Neural progenitor cell (in vitro differentiated cells): ENCODE measurements around the gene UBR3.
"Not testable (repeated sequence)": the region's sequence is repeated elsewhere in the genome, so short reads cannot be mapped to it uniquely, and the experiment has no call there.

Experiments
- EZH2 ChIP-seq: fragments of 200-600 bp; sonication (generic); IDR thresholded peaks from 2 replicates; pipeline ENCODE4 v1.6.1; 2017; ENCODE audit warnings: antibody characterized with exemption, mild to moderate bottlenecking, moderate library complexity
- EZH2phosphoT487 ChIP-seq: fragments of 200-600 bp; sonication (generic); IDR thresholded peaks from 2 replicates; pipeline ENCODE4 v1.6.1; 2017; ENCODE audit warnings: antibody characterized with exemption
- TF ChIP-seq, protein P1 (sequence below): fragments of 200-600 bp; sonication (generic); IDR thresholded peaks from 2 replicates; pipeline ENCODE4 v1.5.1; 2017; ENCODE audit warnings: antibody characterized with exemption, mild to moderate bottlenecking

DNA sequence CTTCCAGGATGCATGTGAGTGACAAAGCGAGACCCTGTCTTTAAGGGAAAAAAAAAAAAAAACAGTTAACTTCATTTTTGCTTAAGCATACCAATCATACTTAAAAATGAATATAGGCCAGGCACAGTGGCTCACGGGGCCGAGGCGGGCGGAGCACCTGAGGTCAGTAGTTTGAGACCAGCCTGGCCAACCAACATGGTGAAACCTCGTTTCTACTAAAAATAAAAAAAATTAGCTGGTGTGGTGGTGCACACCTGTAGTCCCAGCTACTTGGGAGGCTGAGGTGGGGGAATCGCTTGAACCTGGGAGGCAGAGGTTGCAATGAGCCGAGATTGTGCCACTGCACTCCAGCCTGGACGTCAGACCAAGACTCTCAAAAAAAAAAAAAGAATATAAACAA lies 44.1 kb downstream of the UBR3 start:
- TF ChIP-seq, protein P1, sequence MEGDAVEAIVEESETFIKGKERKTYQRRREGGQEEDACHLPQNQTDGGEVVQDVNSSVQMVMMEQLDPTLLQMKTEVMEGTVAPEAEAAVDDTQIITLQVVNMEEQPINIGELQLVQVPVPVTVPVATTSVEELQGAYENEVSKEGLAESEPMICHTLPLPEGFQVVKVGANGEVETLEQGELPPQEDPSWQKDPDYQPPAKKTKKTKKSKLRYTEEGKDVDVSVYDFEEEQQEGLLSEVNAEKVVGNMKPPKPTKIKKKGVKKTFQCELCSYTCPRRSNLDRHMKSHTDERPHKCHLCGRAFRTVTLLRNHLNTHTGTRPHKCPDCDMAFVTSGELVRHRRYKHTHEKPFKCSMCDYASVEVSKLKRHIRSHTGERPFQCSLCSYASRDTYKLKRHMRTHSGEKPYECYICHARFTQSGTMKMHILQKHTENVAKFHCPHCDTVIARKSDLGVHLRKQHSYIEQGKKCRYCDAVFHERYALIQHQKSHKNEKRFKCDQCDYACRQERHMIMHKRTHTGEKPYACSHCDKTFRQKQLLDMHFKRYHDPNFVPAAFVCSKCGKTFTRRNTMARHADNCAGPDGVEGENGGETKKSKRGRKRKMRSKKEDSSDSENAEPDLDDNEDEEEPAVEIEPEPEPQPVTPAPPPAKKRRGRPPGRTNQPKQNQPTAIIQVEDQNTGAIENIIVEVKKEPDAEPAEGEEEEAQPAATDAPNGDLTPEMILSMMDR, result not testable (repeated sequence)
- TF ChIP-seq EZH2, EZH2phosphoT487: not testable (repeated sequence)
